Measurements from ENCODE around the gene AP2A2.
"Not testable (repeated sequence)": the region's sequence is repeated elsewhere in the genome, so short reads cannot be mapped to it uniquely, and the experiment has no call there.

Gene AP2A2

GRCh38 chr11:1012740-1013630, 87.3 kb downstream of the AP2A2 start:
- TF ChIP-seq CTCF (IDR thresholded peaks at IDR 0.05; ENCODE audit: extremely low read depth, insufficient read depth, missing control alignments), result no peak
- in situ Hi-C loops (cut with MboI; ENCODE audit: low pct_unique_long_range_greater_than_20kb, low sequenced_read_pairs, unreplicated experiment), result no loop called here

GRCh38 chr11:1013631-1013935, 87.9 kb downstream of the AP2A2 start:
- TF ChIP-seq CTCF (IDR thresholded peaks at IDR 0.05; ENCODE audit: extremely low read depth, insufficient read depth, missing control alignments), result no peak
- in situ Hi-C loops (cut with MboI; ENCODE audit: low pct_unique_long_range_greater_than_20kb, low sequenced_read_pairs, unreplicated experiment), result no loop called here

More at GRCh38 chr11:1012740-1013630, 87.3 kb downstream of the AP2A2 start:
- no peak for DNase-seq (ENCODE audit: low spot score)

GRCh38 chr11:1014276-1014675, 88.6 kb downstream of the AP2A2 start:
- no peak for DNase-seq (ENCODE audit: low spot score)
- no peak for TF ChIP-seq CTCF (IDR thresholded peaks at IDR 0.05; ENCODE audit: extremely low read depth, insufficient read depth, missing control alignments)
- in situ Hi-C loops (cut with MboI; ENCODE audit: low pct_unique_long_range_greater_than_20kb, low sequenced_read_pairs, unreplicated experiment), result no loop called here

More at GRCh38 chr11:1013631-1013935, 87.9 kb downstream of the AP2A2 start:
- DNase-seq (ENCODE audit: low spot score), result no peak

- no peak for DNase-seq (ENCODE audit: low spot score)
- in situ Hi-C loops (cut with MboI; ENCODE audit: low pct_unique_long_range_greater_than_20kb, low sequenced_read_pairs, unreplicated experiment), result no loop called here
- TF ChIP-seq CTCF (IDR thresholded peaks at IDR 0.05; ENCODE audit: extremely low read depth, insufficient read depth, missing control alignments), result no peak
Measured at GRCh38 chr11:1015064-1015463, 89.4 kb downstream of the AP2A2 start.

- in situ Hi-C loops (cut with MboI; ENCODE audit: low pct_unique_long_range_greater_than_20kb, low sequenced_read_pairs, unreplicated experiment), result no loop called here
- TF ChIP-seq CTCF (IDR thresholded peaks at IDR 0.05; ENCODE audit: extremely low read depth, insufficient read depth, missing control alignments), result no peak
- no peak for DNase-seq (ENCODE audit: low spot score)
Measured at GRCh38 chr11:1015826-1016545, 90.3 kb downstream of the AP2A2 start.

- in situ Hi-C loops (cut with MboI; ENCODE audit: low pct_unique_long_range_greater_than_20kb, low sequenced_read_pairs, unreplicated experiment); DNase-seq (ENCODE audit: low spot score): not testable (repeated sequence)
Measured at GRCh38 chr11:1016610-1017126, 91.0 kb downstream of the AP2A2 start.

All from GM13977 (cell line).